Breast epithelium (tissue), 4 donors: ENCODE data around the gene TMEM131. TPM values are rescaled to one million over a fixed set of nuclear protein-coding genes. Genes with fewer than 3 reads are reported as not detected.
A peak's percentile ranks its signal among the peaks of the same experiment; 100 is the strongest.

Experiments used
- DNase-seq, 2 donors: peaks; one replicate each; pipeline ENCODE4 v3.0.0-alpha.2; 2019; ENCODE audit warnings: low spot score in 2 of 2
- H3K27ac ChIP-seq, 2 donors: fragments of 200-600 bp; sonication (generic) in 1 of 2; one replicate each; pipeline ENCODE4 v1.5.1; 2016 to 2019; ENCODE audit warnings: mild to moderate bottlenecking in 1 of 2
- H3K27me3 ChIP-seq, 2 donors: fragments of 200-600 bp; sonication (generic) in 1 of 2; one replicate each; pipeline versions ENCODE4 v1.5.1 to v1.6.0; 2017 to 2019; ENCODE audit warnings: control low read depth in 1 of 2, mild to moderate bottlenecking in 1 of 2
- H3K36me3 ChIP-seq: fragments of 200-600 bp; one replicate; pipeline ENCODE4 v1.5.1; 2019
- H3K4me1 ChIP-seq, 2 donors: fragments of 200-600 bp; sonication (generic); one replicate each; pipeline ENCODE4 v1.5.1; 2016 to 2019; ENCODE audit warnings: control low read depth in 1 of 2
- H3K4me3 ChIP-seq, 3 donors: fragments of 200-600 bp; sonication (generic); 1 replicate in 2 of 3; 2 replicates in 1 of 3; pipeline ENCODE4 v1.5.1; 2016 to 2019; ENCODE audit warnings: mild to moderate bottlenecking in 3 of 3, moderate library complexity in 2 of 3
- H3K9me3 ChIP-seq, 2 donors: fragments of 200-600 bp; sonication (generic) in 1 of 2; one replicate each; pipeline ENCODE4 v1.5.1; 2016 to 2019; ENCODE audit warnings: control low read depth in 1 of 2
- POLR2A ChIP-seq: fragments of 450-650 bp; IDR thresholded peaks from one replicate; pipeline ENCODE4 v1.6.1; 2016; ENCODE audit warnings: antibody characterized with exemption, mild to moderate bottlenecking, moderate library complexity
- POLR2AphosphoS5 ChIP-seq, 3 donors: sonication (generic); formaldehyde crosslinking; IDR thresholded peaks; one replicate each; pipeline ENCODE4 v1.6.1; 2017; ENCODE audit warnings: antibody characterized with exemption in 3 of 3
- intact Hi-C: fragments of 100-400 bp; cut with DNase I; formaldehyde crosslinking; loops from one replicate; pipeline ENCODE4 v1.15.1; 2023; ENCODE audit warnings: low total_unique reads
- total RNA-seq, 3 donors: library from RNA; depleted of rRNA; stranded (reverse); fragments of >200 nt; gene quantifications; one replicate each; pipeline ENCODE4 v1.1.0, GENCODE V29; 2016
- TF ChIP-seq, protein P1 (sequence below), 3 donors: fragments of 450-650 bp; IDR thresholded peaks; one replicate each; pipeline ENCODE4 v1.5.1; 2016 to 2017; ENCODE audit warnings: antibody characterized with exemption in 3 of 3, mild to moderate bottlenecking in 3 of 3, moderate library complexity in 3 of 3

The TMEM131 gene
- total RNA-seq, 3 donors from 2014 or later, result 30.6 to 47.4 (median 41.3) TPM

DNA sequence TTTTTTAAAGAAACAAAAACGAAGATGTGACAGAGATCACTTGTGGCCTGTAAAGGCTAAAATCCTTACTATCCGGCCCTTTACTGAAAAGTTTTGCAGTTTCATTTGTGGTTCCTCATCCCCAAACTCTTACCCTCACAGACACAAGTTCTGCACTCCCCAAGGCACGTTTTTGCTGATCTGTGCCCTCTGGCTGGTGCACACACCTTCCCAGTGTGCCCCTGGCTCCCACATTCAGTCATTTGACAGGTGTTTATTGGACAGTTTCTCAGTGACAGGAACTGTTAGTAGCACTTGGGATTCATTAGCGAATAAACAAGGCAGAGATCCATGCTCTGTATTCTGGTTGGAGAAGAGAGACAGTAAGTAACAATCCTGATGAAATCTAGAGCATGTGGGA lies 259.6 kb downstream of the TMEM131 start:
- Histone ChIP-seq H3K4me3 (no peak overlapping the region), H3K9me3 (no peaks in the 10 kb centered on the region), H3K4me1 (no peaks in the 10 kb centered on the region), H3K36me3 (no peaks in the 10 kb centered on the region), H3K27me3 (peaks cover 0 to 8% of the 10 kb centered on the region in 2 donors), H3K27ac (no peak overlapping the region)
- no peak for DNase-seq
- intact Hi-C loops, result no loop called here
- TF ChIP-seq POLR2AphosphoS5 (IDR thresholded peaks at IDR 0.05) (no peak), POLR2A (no peak)
- TF ChIP-seq, protein P1, sequence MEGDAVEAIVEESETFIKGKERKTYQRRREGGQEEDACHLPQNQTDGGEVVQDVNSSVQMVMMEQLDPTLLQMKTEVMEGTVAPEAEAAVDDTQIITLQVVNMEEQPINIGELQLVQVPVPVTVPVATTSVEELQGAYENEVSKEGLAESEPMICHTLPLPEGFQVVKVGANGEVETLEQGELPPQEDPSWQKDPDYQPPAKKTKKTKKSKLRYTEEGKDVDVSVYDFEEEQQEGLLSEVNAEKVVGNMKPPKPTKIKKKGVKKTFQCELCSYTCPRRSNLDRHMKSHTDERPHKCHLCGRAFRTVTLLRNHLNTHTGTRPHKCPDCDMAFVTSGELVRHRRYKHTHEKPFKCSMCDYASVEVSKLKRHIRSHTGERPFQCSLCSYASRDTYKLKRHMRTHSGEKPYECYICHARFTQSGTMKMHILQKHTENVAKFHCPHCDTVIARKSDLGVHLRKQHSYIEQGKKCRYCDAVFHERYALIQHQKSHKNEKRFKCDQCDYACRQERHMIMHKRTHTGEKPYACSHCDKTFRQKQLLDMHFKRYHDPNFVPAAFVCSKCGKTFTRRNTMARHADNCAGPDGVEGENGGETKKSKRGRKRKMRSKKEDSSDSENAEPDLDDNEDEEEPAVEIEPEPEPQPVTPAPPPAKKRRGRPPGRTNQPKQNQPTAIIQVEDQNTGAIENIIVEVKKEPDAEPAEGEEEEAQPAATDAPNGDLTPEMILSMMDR (IDR thresholded peaks at IDR 0.05), result no peak

DNA sequence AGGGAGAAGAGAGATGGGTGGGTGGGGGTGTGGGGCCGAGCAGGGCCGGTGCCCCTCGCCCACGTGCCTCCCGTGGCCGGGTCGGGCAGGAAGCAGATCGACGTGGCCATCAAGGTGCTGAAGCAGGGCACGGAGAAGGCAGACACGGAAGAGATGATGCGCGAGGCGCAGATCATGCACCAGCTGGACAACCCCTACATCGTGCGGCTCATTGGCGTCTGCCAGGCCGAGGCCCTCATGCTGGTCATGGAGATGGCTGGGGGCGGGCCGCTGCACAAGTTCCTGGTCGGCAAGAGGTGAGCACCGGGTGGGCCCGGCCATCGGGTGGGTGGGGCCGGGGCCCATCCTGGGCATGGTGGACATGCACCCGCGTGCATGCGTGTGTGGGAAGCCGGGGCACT lies 260.6 kb downstream of the TMEM131 start:
- H3K36me3 ChIP-seq, result no peaks in the 10 kb centered on the region
- TF ChIP-seq POLR2A (no peak), POLR2AphosphoS5 (IDR thresholded peaks at IDR 0.05) (no peak)
- TF ChIP-seq, protein P1 (IDR thresholded peaks at IDR 0.05), result no peak
- intact Hi-C loops, result no loop called here
- peaks cover 0 to 8% of the 10 kb centered on the region in 2 donors for H3K27me3 ChIP-seq
- no peaks in the 10 kb centered on the region for H3K4me1 ChIP-seq
- H3K4me3 ChIP-seq, result no peak overlapping the region
- H3K9me3 ChIP-seq, result peaks cover 3 to 4% of the 10 kb centered on the region in 2 donors
- DNase-seq, result no peak
- no peak overlapping the region for H3K27ac ChIP-seq

DNA sequence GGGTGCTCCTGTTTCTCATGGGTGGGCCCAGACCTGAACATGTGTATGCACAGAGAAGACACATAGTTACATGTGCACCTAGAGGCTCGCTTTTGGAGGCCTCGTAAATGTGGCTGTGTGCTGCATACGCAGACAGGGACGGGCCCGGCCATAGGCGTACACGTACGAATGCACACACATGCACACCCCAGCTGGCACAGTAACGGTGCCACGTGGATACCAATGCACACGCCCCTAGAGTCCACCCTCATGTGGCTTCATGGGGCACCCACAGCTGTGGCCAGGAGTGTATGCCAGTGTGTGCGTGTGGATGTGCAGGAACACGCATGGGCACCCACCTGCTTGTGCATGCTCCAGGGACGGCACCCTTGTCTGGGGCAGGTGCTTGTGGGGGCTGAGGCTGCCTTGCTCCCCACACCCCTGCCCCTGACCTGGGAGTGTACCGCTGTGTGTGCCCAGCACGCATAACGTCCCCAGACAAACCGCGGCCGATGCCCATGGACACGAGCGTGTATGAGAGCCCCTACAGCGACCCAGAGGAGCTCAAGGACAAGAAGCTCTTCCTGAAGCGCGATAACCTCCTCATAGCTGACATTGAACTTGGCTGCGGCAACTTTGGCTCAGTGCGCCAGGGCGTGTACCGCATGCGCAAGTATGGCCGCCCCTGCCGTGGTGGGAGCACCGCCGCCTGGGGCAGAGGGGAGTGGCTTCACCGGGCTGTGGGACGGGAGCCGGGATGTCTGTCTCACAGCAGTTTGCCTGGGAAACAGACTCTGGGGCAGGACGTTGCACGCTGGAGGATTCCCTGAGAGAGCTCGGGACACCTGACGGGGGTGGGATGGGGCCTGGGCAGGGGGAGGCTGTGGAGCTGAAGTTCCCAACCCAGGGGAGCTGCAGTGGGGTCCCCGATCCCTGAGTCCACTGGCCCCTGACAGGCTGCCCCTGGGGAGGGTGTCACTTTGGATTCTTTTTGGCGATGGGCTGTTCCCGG lies 261.4 kb downstream of the TMEM131 start:
- Histone ChIP-seq H3K27me3 (peaks cover 0 to under 1% of the 10 kb centered on the region in 2 donors), H3K36me3 (no peaks in the 10 kb centered on the region), H3K9me3 (peaks cover 7 to 9% of the 10 kb centered on the region in 2 donors), H3K4me3 (peak overlapping the region in 1 of 3 donors; percentile 31), H3K4me1 (no peaks in the 10 kb centered on the region), H3K27ac (no peak overlapping the region)
- DNase-seq, result no peak
- TF ChIP-seq POLR2AphosphoS5 (IDR thresholded peaks at IDR 0.05), result no peak
- TF ChIP-seq, protein P1 (IDR thresholded peaks at IDR 0.05), result no peak
- TF ChIP-seq POLR2A, result no peak
- intact Hi-C loops, result no loop called here

DNA sequence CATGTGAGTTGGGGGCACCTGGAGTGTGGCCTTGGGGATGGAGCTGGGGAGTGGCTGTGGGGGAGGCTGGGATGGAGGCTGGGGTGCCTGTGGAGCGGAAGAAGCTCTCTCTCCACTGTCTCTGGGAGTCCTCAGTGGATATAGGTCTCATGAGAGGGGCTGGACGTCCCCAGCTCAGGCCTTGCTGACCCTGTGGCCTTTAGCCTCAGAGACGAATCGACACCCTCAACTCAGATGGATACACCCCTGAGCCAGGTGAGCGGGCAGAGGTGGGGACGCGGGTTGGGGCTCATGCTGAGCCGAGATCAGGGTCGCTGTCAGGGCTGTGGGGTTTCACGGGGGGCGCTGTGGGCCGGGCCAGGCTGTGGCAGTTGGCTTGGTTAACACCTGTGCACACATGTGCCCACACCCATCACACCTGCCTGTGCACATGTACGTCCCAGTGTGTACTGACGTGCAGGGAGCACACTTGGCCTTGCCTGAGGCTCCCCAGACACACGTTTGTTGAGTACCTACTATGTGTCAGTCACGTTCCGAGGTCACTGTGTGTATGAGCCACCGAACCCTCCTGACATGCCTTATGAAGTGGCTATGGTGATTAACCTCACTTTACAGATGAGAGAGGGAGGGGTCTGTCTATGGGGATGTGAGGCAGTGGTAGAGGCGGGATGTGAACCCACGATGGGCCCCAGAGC lies 262.3 kb downstream of the TMEM131 start:
- TF ChIP-seq POLR2AphosphoS5 (IDR thresholded peaks at IDR 0.05), result no peak
- TF ChIP-seq POLR2A, result no peak
- TF ChIP-seq, protein P1 (IDR thresholded peaks at IDR 0.05), result no peak
- Histone ChIP-seq H3K4me1 (no peaks in the 10 kb centered on the region), H3K9me3 (peaks cover 7 to 9% of the 10 kb centered on the region in 2 donors), H3K27me3 (no peaks in the 10 kb centered on the region), H3K36me3 (no peaks in the 10 kb centered on the region), H3K27ac (no peak overlapping the region), H3K4me3 (no peak overlapping the region)
- no peak for DNase-seq
- intact Hi-C loops, result no loop called here
